LNCAP (cell line): Measurements from ENCODE around the gene UBFD1.

Experiments used
- CTCF ChIP-seq: fragments of 450-650 bp; IDR thresholded peaks from 2 replicates; pipeline ENCODE4 v1.5.1; 2017; ENCODE audit warnings: mild to moderate bottlenecking

The UBFD1 gene

GRCh38 chr16:23575834-23576233 is 18.3 kb downstream of the UBFD1 start:
- no peak for TF ChIP-seq CTCF

DNA sequence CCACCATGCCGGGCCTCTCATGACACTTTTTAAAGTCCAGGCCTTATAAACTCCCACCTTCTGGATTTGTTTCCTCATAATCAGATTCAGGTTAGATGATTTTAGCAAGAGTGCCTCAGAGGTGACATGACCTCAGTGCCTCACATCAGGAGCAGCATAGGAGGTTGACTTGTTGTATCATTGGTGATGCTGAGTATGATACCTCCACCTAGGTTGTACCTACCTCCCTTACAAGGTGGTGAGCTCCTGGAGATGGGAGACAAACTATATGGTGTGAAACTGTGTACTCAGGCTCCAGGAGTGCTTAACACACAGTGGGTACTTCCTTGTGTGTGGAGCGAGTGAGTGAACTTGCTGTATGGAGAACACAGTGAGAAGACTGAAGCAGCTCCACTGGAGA is 20.0 kb downstream of the UBFD1 start:
- TF ChIP-seq CTCF = no peak

DNA sequence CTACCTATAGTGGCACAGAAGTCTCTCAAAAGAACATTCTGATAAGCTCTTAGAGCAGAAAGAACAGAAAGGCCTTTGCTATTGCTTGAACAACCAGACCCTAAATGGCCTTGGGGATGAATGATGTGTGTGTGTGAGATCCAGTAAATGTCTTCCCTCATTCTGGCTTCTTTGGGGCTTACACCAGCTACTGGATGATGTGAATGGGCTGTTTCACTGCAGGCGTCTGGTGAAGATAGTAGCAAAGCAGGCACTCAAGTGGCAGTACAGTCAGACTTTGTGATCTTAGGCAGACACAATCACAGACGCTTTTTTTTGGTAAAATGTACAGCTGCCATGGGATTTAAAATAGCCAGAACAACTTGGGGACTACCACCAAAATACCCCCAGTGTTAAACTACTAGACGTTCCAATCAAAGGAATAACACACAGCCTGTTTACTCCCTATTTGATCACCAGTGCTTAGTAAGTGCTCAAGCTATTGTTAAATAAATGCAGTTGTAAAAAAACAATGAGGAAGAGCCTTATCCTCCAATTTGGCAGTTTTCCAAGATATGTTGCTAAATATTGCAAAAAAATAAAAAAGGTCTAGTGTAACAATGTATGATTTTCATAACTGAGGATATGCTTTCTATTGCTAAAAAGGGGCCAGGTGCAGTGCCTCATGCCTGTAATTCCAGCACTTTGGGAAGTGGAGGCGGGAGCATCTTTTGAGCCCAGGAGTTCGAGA is 20.7 kb downstream of the UBFD1 start:
- TF ChIP-seq CTCF = no peak

DNA sequence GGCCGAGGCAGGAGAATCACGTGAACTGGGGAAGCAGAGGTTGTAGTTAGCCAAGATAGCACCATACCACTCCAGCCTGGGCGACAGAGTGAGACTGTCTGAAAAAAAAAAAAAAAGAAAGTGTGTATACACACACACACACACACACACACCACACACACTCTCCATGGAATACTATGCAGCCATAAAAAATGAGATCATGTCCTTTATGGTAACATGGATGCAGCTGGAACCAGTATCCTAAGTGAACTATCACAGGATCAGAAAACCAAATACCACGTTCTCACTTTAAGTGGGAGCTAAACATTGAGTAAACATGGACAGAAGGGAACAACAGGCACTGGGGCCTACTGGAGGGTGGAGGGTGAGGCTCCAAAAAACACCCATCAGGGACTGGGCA is 21.8 kb downstream of the UBFD1 start:
- TF ChIP-seq CTCF = no peak

DNA sequence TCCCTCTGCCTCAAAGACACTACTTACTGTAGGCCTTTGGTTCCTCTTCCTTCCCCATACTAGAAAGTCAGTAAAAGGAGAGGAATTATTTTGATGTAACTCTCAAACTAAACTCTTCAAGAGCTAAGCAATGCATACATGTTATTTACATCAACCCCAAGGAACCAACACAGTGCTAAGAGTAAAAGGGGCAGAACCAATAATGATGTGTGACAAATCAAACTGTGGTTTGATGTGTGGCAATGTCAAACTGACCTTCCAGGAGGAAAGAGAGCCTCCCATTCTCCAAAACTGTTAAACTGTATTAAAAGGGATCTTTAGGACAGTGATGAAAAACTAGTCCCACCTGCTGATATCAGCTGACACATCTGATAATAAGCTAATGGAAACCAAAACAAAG is 22.9 kb downstream of the UBFD1 start:
- no peak for TF ChIP-seq CTCF

DNA sequence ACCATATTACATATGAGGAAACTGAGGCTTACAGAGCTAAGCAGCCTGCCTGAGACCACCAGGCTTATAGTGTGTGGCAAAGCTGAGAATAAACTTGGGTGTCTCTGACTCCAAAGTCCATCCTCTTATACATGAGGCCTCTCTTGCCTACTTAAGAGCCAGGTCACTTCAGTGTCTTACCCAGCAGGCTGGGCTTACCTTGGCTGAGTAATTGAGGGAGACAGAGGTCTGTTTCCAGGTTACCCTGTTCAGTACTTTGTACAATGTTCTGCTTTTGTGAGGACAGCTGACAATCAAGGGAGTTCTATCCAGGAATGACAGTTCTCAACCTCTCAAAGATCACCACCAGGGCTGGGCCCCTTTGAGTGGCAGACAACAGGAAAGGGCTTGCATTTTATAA is 24.2 kb downstream of the UBFD1 start:
- TF ChIP-seq CTCF = no peak

- TF ChIP-seq CTCF = no peak
Measured at GRCh38 chr16:23584186-23585076, 26.9 kb downstream of the UBFD1 start.
